ENCODE measurements around the gene ATP11B.
"Not testable (repeated sequence)": the region's sequence is repeated elsewhere in the genome, so short reads cannot be mapped to it uniquely, and the experiment has no call there.

The ATP11B gene

GRCh38 chr3:182795389-182795782 lies 2.1 kb downstream of the ATP11B start:
- DNase-seq (ENCODE audit: low read depth): peak; percentile 22

- no peak for DNase-seq (ENCODE audit: low read depth)
Observed at GRCh38 chr3:182796310-182796709, 3.0 kb downstream of the ATP11B start.

GRCh38 chr3:182797876-182798275 lies 4.6 kb downstream of the ATP11B start:
- DNase-seq (ENCODE audit: low read depth): no peak

DNA sequence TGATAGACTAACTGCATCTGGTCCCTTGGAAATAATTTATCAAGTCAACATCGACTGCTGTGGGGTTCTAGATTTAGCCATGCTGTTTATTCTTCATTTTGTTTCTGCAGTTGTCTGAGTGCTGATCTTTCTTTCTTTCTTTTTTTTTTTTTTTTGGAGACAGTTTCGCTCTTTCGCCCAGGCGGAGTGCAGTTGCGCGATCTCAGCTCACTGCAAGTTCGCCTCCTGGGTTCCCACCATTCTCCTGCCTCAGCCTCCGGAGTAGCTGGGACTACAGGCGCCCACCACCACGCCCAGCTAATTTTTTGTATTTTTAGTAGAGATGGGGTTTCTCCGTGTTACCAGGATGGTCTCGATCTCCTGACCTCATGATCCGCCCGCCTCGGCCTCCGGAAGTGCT lies 5.8 kb downstream of the ATP11B start:
- DNase-seq (ENCODE audit: low read depth): not testable (repeated sequence)

- DNase-seq (ENCODE audit: low read depth): no peak
Observed at GRCh38 chr3:182800508-182800907, 7.2 kb downstream of the ATP11B start.

GRCh38 chr3:182802413-182803390 lies 9.4 kb downstream of the ATP11B start:
- no peak for DNase-seq (ENCODE audit: low read depth)

DNA sequence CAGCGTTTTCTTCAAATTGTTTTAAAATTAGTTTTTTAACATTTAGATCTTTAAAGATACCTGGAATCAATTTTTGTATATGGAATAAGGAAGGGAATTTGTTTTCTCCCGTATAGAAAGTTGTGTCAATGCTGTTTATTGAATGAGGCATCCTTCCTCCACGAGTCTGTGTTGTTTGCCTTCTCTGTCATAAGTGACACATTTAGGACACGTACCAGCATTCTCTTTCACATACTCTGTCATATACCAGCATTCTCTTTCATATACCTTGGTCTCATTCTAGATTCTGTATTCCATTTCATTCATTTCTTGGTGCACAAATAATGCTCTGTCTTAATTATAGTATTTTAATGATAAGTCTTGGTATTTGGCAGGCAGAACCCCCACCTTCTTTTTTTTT lies 10.3 kb downstream of the ATP11B start:
- no peak for DNase-seq (ENCODE audit: low read depth)

GRCh38 chr3:182807061-182807460 lies 13.8 kb downstream of the ATP11B start:
- DNase-seq (ENCODE audit: low read depth): no peak

DNA sequence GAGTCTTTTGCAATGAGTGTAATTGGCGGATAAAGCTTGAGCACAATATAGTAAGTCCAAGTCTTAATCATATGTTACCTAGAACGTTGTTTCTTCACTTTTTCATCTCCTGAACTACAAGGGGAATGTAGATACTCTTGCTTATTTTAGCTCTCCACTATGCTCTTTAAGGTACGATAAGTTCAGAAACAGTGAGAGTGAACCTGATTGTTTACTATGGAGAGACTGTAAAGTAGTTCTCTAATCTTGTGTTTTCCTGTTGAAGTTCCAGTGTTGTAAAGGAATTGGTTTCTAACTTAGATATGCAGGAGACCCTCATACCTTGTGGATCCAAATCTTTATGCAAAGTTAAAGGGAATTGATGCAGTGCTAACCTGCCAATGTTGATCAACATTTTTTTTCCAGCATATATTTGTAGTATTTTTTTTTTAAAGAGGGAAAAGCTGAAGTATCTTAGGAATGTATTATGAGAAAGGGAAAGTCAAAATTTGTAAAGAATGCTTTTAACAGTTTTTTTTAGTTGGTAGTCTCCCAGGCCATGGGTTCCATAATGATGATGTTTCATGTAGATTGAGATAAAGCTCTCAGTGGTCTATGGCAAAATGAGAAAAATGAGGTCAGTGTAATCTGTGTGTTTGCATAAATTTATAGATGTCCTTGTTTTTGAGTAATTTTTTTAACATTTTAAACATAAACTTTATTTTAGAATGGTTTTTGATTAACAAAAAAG lies 14.9 kb downstream of the ATP11B start:
- DNase-seq (ENCODE audit: low read depth): no peak

DNA sequence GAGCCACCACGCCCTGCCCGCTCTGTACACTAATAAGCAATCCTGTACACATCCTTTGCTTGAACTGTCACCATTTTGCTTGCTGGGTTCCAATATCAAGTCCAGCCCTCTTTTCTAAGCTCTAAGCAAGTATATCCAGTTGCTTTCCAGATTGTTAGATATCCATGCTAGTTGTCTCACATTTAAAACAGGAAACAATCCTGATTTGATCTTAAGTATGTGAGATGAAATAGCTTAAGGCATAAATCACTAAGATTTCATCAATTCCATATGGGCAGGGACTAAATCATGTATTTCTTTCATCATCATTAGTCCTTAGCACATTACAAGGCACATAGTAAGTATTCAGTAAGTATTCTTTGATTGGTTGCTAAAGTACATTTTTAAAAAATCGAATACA lies 16.2 kb downstream of the ATP11B start:
- no peak for DNase-seq (ENCODE audit: low read depth)

DNA sequence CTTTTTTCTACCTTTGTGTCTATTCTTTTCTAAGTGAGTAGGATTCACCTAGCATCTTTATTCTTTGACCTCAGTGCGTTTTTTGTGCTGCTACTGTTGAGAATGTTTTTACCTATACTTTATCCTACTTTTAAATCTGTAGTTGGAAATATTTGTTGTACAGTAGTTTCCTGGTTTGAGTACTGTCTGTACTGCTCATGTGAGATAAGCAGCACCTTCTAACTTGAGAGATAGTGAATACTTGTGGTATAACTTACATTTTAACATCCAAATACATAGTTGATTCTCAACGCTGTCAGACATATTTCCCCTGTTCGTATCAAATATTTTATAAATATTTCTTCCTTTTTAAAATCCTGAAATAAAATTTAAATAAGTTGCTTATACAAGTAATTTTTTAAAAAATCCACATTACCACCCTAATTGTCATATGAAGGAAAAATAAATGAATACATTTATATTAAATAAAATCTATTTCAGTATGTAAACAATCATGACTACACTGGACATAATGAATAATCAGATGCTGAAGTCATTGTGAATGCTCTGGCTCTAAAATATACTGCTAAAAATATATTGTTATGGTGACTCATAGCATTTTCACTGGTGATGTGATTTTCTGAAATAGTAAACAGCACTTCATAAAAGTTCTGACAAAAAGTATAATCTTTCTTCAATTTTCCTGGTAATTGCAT lies 17.4 kb downstream of the ATP11B start:
- no peak for DNase-seq (ENCODE audit: low read depth)

DNA sequence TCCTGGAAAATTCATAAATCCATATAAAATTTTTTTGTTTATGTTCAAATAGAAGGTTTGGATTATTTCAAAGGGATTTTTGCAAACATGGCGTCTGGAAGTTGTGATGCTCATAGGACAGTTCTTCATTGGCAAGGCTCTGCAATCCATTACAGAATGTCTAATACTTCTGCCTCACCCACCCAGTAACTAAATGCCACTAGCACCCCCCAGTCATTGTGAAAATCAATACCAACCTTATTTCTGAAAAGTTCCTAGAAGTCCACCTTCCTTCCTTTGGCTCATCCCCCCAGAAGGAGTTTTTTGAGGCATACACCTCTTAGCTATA lies 17.9 kb downstream of the ATP11B start:
- DNase-seq (ENCODE audit: low read depth): no peak

DNA sequence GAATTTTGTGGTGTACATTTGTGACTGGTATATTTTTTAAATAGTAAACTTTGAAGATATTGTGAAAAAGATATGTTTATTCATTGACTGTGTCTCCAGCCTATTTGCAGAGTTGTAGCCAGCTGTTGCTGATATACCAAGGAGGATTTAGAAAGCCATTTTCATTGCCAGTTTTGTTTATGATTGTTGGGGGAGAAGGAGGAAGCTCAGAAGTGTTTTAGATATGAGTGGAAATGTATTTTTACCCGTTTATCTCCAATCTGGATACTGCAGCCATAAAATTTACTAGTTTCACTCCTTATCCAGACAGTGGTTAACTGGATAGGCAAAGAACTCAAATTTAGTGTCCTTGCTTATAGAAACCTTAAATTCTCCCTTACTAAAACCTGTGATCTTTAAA lies 18.8 kb downstream of the ATP11B start:
- DNase-seq (ENCODE audit: low read depth): no peak

DNA sequence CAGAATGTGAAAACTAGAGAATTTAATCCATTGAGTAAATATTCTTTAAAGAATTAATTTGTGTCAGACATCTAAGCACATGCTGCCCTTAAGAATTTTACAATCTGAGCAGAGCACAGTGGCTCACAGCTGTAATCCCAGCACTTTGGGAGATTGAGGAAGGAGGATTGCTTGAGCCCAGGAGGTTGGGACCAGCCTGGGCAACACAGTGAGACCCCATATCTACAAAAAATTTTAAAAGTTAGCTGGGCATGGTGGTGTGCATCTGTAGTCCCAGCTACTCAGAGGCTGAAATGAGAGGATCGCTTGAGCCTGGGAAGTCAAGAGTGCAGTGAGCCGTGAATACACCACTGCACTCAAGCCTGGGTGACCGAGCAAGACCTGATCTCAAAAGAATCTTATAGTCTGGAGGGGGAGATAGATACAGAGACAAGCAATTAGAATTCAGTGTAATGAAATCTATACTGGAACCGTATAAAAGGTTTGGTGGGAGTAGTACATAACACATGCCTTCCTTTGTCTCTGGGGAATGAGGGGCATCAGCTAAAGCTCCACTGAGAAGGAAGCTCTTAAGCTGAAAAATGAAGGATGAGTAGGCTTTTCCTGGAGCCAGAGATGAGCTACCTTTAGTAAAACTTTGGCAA lies 21.2 kb downstream of the ATP11B start:
- no peak for DNase-seq (ENCODE audit: low read depth)

DNA sequence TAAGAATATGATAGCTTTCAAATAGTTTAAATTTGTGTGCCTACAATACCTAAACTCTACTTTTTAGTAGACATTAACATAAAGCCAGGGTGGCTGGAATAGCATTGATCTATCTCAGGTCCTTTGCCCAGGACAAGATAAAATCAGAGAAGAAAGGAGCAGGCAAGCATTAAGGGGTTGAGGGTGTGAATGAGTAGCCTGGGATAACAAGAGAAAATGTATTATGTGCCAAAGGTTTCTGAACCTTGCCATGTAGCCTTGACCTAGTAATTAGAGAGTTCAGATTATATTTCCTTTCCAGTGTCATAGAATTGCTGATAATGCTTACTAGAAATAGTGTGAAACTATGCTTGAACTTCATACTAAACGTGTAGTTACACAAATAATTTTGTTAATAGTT lies 22.9 kb downstream of the ATP11B start:
- no peak for DNase-seq (ENCODE audit: low read depth)

- DNase-seq (ENCODE audit: low read depth): no peak
Observed at GRCh38 chr3:182818296-182818978, 25.1 kb downstream of the ATP11B start.

DNA sequence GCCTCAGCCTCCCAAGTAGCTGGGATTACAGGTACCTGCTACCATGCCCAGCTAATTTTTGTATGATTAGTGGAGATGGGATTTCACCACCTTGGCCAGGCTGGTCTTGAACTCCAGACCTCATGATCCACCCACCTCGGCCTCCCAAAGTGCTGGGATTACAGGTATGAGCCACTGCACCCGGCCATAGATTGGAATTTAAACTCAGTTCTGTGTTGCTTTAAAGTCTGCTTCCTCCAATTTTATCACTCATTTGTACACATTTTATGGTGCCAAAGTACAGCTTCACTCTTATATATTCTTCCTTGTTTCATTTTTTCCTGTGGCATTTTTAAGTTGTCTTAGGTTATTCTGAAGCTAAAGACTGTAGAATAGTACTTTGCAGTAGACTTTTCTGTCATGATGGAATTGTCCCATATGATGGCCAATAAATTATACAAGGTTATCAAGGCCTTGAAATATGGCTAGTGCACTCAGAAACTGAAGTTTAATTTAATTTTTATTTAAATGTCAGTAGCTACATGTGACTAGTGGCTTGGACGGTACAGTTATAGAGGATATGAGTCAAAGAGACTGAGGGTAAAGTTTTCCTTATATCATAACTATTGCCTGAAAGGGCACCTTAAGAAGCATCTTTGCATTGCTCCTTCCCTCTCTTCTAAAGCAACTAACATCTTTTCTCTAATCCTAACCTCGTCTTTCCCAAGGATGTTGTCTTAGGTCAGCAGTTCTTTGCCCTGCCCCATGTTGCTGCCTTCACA lies 28.1 kb downstream of the ATP11B start:
- DNase-seq (ENCODE audit: low read depth): no peak

GRCh38 chr3:182822260-182822659 lies 29.0 kb downstream of the ATP11B start:
- not testable (repeated sequence) for DNase-seq (ENCODE audit: low read depth)

- DNase-seq (ENCODE audit: low read depth): no peak
Observed at GRCh38 chr3:182824957-182825356, 31.7 kb downstream of the ATP11B start.

GRCh38 chr3:182829761-182830405 lies 36.6 kb downstream of the ATP11B start:
- no peak for DNase-seq (ENCODE audit: low read depth)
